HCT116 (cell line): ENCODE data around the gene NUDT2. TPM values are rescaled to one million over a fixed set of nuclear protein-coding genes. Genes with fewer than 3 reads are reported as not detected.

ENCODE experiments used
- ATAC-seq: fragments of 200-7000 bp; cut with Tn5 transposase; 2 replicates; pipeline ENCODE4 v1.9.1; 2020; ENCODE audit warnings: mild to moderate bottlenecking, moderate library complexity
- BruUV-seq: library from RNA; stranded (reverse); fragments of 400-500 nt; replicated peaks from 2 replicates; lab custom pipeline; 2021; lab: Mats Ljungman, UMichigan
- CTCF ChIA-PET: fragments of 300-600 bp; sonication (Branson Sonifier 250); formaldehyde crosslinking; loops from one replicate; lab custom pipeline; 2021; ENCODE audit warnings: antibody characterized with exemption; lab: Charles Lee
- POLR2A ChIA-PET: fragments of 300-600, 350-600 bp; sonication (Branson Sonifier 250); formaldehyde crosslinking; loops from one replicate; lab custom pipeline; 2021; ENCODE audit warnings: antibody characterized with exemption; lab: Charles Lee
- RAD21 ChIA-PET, 2 experiments: fragments of 300-600 bp; sonication (Branson Sonifier 250); formaldehyde crosslinking; loops; one replicate each; lab custom pipeline; 2023; ENCODE audit warnings: low total read pairs in 2 of 2; ENCODE audit not compliant: uncharacterized antibody in 2 of 2, unreplicated experiment in 2 of 2, low non-redundant PET in 1 of 2; lab: Charles Lee
- DNase-seq: peaks from one replicate; pipeline ENCODE4 v3.0.0-alpha.2; 2010; ENCODE audit warnings: low read depth, low spot score
- H2AFZ ChIP-seq: fragments of 200-600 bp; shearing (Covaris generic), sonication (generic); 2 replicates; pipeline ENCODE4 v1.6.1; 2017; ENCODE audit warnings: low read depth, mixed run types, mixed read lengths, antibody characterized with exemption, low read length; ENCODE audit not compliant: poor library complexity, severe bottlenecking
- H3K27ac ChIP-seq: 2 replicates; pipeline ENCODE4 v1.5.1; 2012; ENCODE audit warnings: low read depth, low read length
- H3K27me3 ChIP-seq: fragments of 200-600 bp; sonication (generic); 2 replicates; pipeline ENCODE4 v1.6.1; 2016; ENCODE audit warnings: mixed run types, low read length, mixed read lengths; ENCODE audit not compliant: insufficient read depth
- H3K36me3 ChIP-seq, 2 experiments: fragments of 200-500 bp in 1 of 2; fragments of 200-600 bp in 1 of 2; sonication (Bioruptor generic) in 1 of 2; sonication (generic) in 1 of 2; 2 replicates each; pipeline versions ENCODE4 v1.5.1 to v1.6.1; 2014 to 2016; ENCODE audit warnings: low read length in 2 of 2, inconsistent platforms in 1 of 2, mixed read lengths in 1 of 2, mixed run types in 1 of 2; ENCODE audit not compliant: insufficient read depth in 2 of 2, control insufficient read depth in 1 of 2
- H3K4me1 ChIP-seq, 2 experiments: fragments of 200-600 bp in 1 of 2; sonication (generic) in 1 of 2; 2 replicates each; pipeline versions ENCODE4 v1.5.1 to v1.6.1; 2012 to 2017; ENCODE audit warnings: low read length in 2 of 2, inconsistent platforms in 1 of 2, mild to moderate bottlenecking in 1 of 2, mixed read lengths in 1 of 2, mixed run types in 1 of 2, moderate library complexity in 1 of 2; ENCODE audit not compliant: insufficient read depth in 2 of 2, control insufficient read depth in 1 of 2
- H3K4me2 ChIP-seq: fragments of 200-600 bp; sonication (generic); 2 replicates; pipeline ENCODE4 v1.6.1; 2017; ENCODE audit warnings: mixed run types, low read length, mixed read lengths
- H3K4me3 ChIP-seq, 2 experiments: fragments of 200-600 bp in 1 of 2; sonication (generic) in 1 of 2; replicated peaks in 1 of 2; 2 replicates each; pipeline ENCODE4 v1.5.1; 2011 to 2016; ENCODE audit warnings: low read length in 2 of 2, control low read depth in 1 of 2, low read depth in 1 of 2, mild to moderate bottlenecking in 1 of 2, mixed read lengths in 1 of 2, mixed run types in 1 of 2
- H3K79me2 ChIP-seq: fragments of 200-600 bp; sonication (generic); 2 replicates; pipeline ENCODE4 v1.6.1; 2017; ENCODE audit warnings: mild to moderate bottlenecking, mixed run types, low read length, moderate library complexity, mixed read lengths; ENCODE audit not compliant: insufficient read depth
- H3K9ac ChIP-seq: fragments of 200-600 bp; sonication (generic); 2 replicates; pipeline ENCODE4 v1.6.1; 2016; ENCODE audit warnings: low read length, mixed read lengths
- H3K9me2 ChIP-seq: fragments of 200-600 bp; sonication (generic), shearing (Covaris generic); 2 replicates; pipeline ENCODE4 v1.6.1; 2017; ENCODE audit warnings: mixed run types, mild to moderate bottlenecking, moderate library complexity; ENCODE audit not compliant: insufficient read depth
- H3K9me3 ChIP-seq, 2 experiments: fragments of 200-500 bp in 1 of 2; fragments of 200-600 bp in 1 of 2; sonication (Bioruptor generic) in 1 of 2; sonication (generic) in 1 of 2; 2 replicates each; pipeline ENCODE4 v1.6.1; 2014 to 2017; ENCODE audit warnings: low read length in 2 of 2, mixed read lengths in 2 of 2, inconsistent platforms in 1 of 2, low read depth in 1 of 2, mild to moderate bottlenecking in 1 of 2, mixed run types in 1 of 2, moderate library complexity in 1 of 2; ENCODE audit not compliant: control insufficient read depth in 1 of 2, insufficient read depth in 1 of 2
- H4K20me1 ChIP-seq: fragments of 200-600 bp; sonication (generic), shearing (Covaris generic); 2 replicates; pipeline ENCODE4 v1.6.1; 2017; ENCODE audit warnings: mixed run types, mild to moderate bottlenecking, moderate library complexity; ENCODE audit not compliant: insufficient read depth
- ELF1 ChIP-seq: IDR thresholded peaks from 2 replicates; pipeline ENCODE4 v1.6.1; 2012; ENCODE audit warnings: low read depth, borderline replicate concordance
- JUND ChIP-seq: IDR thresholded peaks from 2 replicates; pipeline ENCODE4 v1.6.1; 2012
- SP1 ChIP-seq: IDR thresholded peaks from 2 replicates; pipeline ENCODE4 v1.6.1; 2012; ENCODE audit warnings: low read depth
- ZFX ChIP-seq: fragments of 450-650 bp; IDR thresholded peaks from 2 replicates; pipeline ENCODE4 v1.6.1; 2017
- ZNF274 ChIP-seq: fragments of 200-500 bp; sonication (Bioruptor generic); IDR thresholded peaks from 2 replicates; pipeline ENCODE4 v1.6.1; 2014; ENCODE audit warnings: mild to moderate bottlenecking, low read depth, low read length, inconsistent platforms
- intact Hi-C: fragments of 100-400 bp; cut with micrococcal nuclease; formaldehyde crosslinking; loops from 2 replicates; pipeline ENCODE4 v1.10.0; 2022
- total RNA-seq: library from RNA; stranded (reverse); gene quantifications from one replicate; pipeline ENCODE4 v1.2.1, GENCODE V29; 2021; ENCODE audit not compliant: unreplicated experiment
- TF ChIP-seq, protein P1 (sequence below), 3 experiments: fragments of 200-600 bp in 1 of 3; sonication (generic) in 1 of 3; IDR thresholded peaks in 2 of 3; conservative IDR thresholded peaks in 1 of 3; 2 replicates each; pipeline ENCODE4 v1.5.1; 2012 to 2017; ENCODE audit warnings: low read depth in 2 of 3, low read length in 2 of 3, antibody characterized with exemption in 1 of 3, borderline replicate concordance in 1 of 3, control low read depth in 1 of 3, mild to moderate bottlenecking in 1 of 3, mixed read lengths in 1 of 3, mixed run types in 1 of 3, moderate library complexity in 1 of 3; ENCODE audit not compliant: insufficient read depth in 1 of 3
- TF ChIP-seq, protein P2 (sequence below): IDR thresholded peaks from 2 replicates; pipeline ENCODE4 v1.6.1; 2012

NUDT2 gene
- total RNA-seq, 1 experiment from 2014 or later: 39.3 TPM

DNA sequence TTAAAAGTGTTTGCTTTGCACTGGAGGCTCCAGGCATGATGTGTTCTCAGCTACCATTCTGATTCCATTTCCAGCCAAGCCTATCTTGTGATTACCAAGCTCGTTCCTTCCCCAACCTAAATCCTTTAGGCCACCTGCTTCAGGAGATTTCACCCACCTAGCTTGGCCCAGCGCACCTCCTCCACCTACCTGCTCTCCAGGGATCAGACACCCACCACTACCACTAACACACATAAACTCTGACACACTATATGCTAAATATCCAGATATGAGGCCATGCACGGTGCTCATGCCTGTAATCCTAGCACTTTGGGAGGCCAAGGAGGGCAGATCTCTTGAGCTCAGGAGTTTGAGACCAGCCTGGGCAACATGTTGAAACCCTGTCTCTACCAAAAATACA, 45.0 kb downstream of the NUDT2 start:
- Histone ChIP-seq H2AFZ (no peak overlapping the region), H3K79me2 (no peaks in the 10 kb centered on the region), H3K9me3 (no peaks in the 10 kb centered on the region), H3K4me2 (no peak overlapping the region), H3K4me3 (no peak overlapping the region), H3K36me3 (peaks cover 0 to 2% of the 10 kb centered on the region in 2 experiments; a peak in 1 of 4 replicates), H3K9ac (no peak overlapping the region), H3K27ac (no peak overlapping the region), H3K9me2 (no peaks in the 10 kb centered on the region), H3K4me1 (peaks cover 15 to 28% of the 10 kb centered on the region in 2 experiments), H3K27me3 (no peaks in the 10 kb centered on the region), H4K20me1 (no peaks in the 10 kb centered on the region)
- RAD21 ChIA-PET: no interaction called here
- BruUV-seq: no TSS peak
- DNase-seq (no peak), ATAC-seq (no peak)
- POLR2A ChIA-PET: interaction anchor here (0.7 kb wide), 1 partner anchor 169 kb away, joined by 4 read pairs; no protein-coding TSS in a partner anchor
- CTCF ChIA-PET: interaction anchor here (0.9 to 6.7 kb wide), 3 partner anchors 29 to 42 kb away, joined by 3 to 54 read pairs (median 4); no protein-coding TSS in a partner anchor
- TF ChIP-seq ZFX (no peak), ZNF274 (no peak), ELF1 (no peak), JUND (no peak), SP1 (no peak)
- TF ChIP-seq, protein P1, sequence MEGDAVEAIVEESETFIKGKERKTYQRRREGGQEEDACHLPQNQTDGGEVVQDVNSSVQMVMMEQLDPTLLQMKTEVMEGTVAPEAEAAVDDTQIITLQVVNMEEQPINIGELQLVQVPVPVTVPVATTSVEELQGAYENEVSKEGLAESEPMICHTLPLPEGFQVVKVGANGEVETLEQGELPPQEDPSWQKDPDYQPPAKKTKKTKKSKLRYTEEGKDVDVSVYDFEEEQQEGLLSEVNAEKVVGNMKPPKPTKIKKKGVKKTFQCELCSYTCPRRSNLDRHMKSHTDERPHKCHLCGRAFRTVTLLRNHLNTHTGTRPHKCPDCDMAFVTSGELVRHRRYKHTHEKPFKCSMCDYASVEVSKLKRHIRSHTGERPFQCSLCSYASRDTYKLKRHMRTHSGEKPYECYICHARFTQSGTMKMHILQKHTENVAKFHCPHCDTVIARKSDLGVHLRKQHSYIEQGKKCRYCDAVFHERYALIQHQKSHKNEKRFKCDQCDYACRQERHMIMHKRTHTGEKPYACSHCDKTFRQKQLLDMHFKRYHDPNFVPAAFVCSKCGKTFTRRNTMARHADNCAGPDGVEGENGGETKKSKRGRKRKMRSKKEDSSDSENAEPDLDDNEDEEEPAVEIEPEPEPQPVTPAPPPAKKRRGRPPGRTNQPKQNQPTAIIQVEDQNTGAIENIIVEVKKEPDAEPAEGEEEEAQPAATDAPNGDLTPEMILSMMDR (IDR thresholded peaks at IDR 0.05 in 2 of 3, conservative IDR thresholded peaks at IDR 0.05 in 1 of 3; ENCODE audit: borderline replicate concordance in 1 of 3, insufficient read depth in 1 of 3, low read depth in 2 of 3, low read length in 2 of 3): no peak
- TF ChIP-seq, protein P2, sequence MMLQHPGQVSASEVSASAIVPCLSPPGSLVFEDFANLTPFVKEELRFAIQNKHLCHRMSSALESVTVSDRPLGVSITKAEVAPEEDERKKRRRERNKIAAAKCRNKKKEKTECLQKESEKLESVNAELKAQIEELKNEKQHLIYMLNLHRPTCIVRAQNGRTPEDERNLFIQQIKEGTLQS: no peak
- intact Hi-C loops: no loop called here
